ENCODE measurements around the gene TLE1. TPM values are rescaled to one million over a fixed set of nuclear protein-coding genes. Genes with fewer than 3 reads are reported as not detected.

TLE1 gene
- total and polyA plus RNA-seq, 2 experiments from 2014 or later, result 100 to 117 TPM

- Histone ChIP-seq H3K4me1 (ENCODE audit: insufficient read depth) (peaks cover 46% of the 10 kb centered on the region), H3K9me2 (replicated peaks; ENCODE audit: insufficient read depth) (no peaks in the 10 kb centered on the region), H3K9me3 (ENCODE audit: low read depth) (no peaks in the 10 kb centered on the region), H3K4me2 (peak overlapping the region; percentile 83), H4K20me1 (ENCODE audit: insufficient read depth, poor library complexity, severe bottlenecking) (peaks cover 43% of the 10 kb centered on the region), H3K27me3 (no peaks in the 10 kb centered on the region), H3K36me3 (replicated peaks; ENCODE audit: insufficient read depth, low read depth) (peaks cover 5% of the 10 kb centered on the region), H2AFZ (peak overlapping the region; percentile 23), H3K4me3 (peak overlapping the region; percentile 52), H3K27ac (peak overlapping the region; percentile 93), H3K79me2 (peaks cover 63% of the 10 kb centered on the region)
- 3% methylated on average over 42 of the region's 51 CpGs for WGBS (ENCODE audit: low lambda C conversion rate, missing lambda C conversion rate)
- peak; percentile 72 for DNase-seq (ENCODE audit: low spot score)
- TF ChIP-seq EZH2phosphoT487 (IDR thresholded peaks at IDR 0.05; ENCODE audit: low read depth, severe bottlenecking, unreplicated experiment) (no peak), EZH2 (IDR thresholded peaks at IDR 0.05; ENCODE audit: borderline replicate concordance) (no peak), CTCF (IDR thresholded peaks at IDR 0.05; ENCODE audit: poor library complexity) (no peak)
These were observed 1.7 kb downstream of the TLE1 start for GRCh38 chr9:81687521-81688261.

- H3K27ac ChIP-seq, result peak overlapping the region; percentile 93
- H4K20me1 ChIP-seq (ENCODE audit: insufficient read depth, poor library complexity, severe bottlenecking), result peaks cover 52% of the 10 kb centered on the region
- peaks cover 48% of the 10 kb centered on the region for H3K4me1 ChIP-seq (ENCODE audit: insufficient read depth)
- H3K4me2 ChIP-seq, result peak overlapping the region; percentile 83
- H3K36me3 ChIP-seq (replicated peaks; ENCODE audit: insufficient read depth, low read depth), result peaks cover 5% of the 10 kb centered on the region
- TF ChIP-seq EZH2phosphoT487 (IDR thresholded peaks at IDR 0.05; ENCODE audit: low read depth, severe bottlenecking, unreplicated experiment), result no peak
- TF ChIP-seq CTCF (IDR thresholded peaks at IDR 0.05; ENCODE audit: poor library complexity), result peak; percentile 82
- H3K79me2 ChIP-seq, result peaks cover 72% of the 10 kb centered on the region
- H2AFZ ChIP-seq, result peak overlapping the region; percentile 23
- H3K9me2 ChIP-seq (replicated peaks; ENCODE audit: insufficient read depth), result no peaks in the 10 kb centered on the region
- 1% methylated on average over 35 of the region's 36 CpGs for WGBS (ENCODE audit: low lambda C conversion rate, missing lambda C conversion rate)
- peak overlapping the region; percentile 52 for H3K4me3 ChIP-seq
- DNase-seq (ENCODE audit: low spot score), result peak; percentile 93
- no peaks in the 10 kb centered on the region for H3K9me3 ChIP-seq (ENCODE audit: low read depth)
- no peaks in the 10 kb centered on the region for H3K27me3 ChIP-seq
These were observed 2.5 kb downstream of the TLE1 start for GRCh38 chr9:81686614-81687520.

- WGBS (ENCODE audit: low lambda C conversion rate, missing lambda C conversion rate), result 12% methylated on average over 5 of the region's 5 CpGs
- H3K9me3 ChIP-seq (ENCODE audit: low read depth), result no peaks in the 10 kb centered on the region
- H3K4me2 ChIP-seq, result peak overlapping the region; percentile 83
- H3K27me3 ChIP-seq, result no peaks in the 10 kb centered on the region
- H3K36me3 ChIP-seq (replicated peaks; ENCODE audit: insufficient read depth, low read depth), result peaks cover 5% of the 10 kb centered on the region
- H4K20me1 ChIP-seq (ENCODE audit: insufficient read depth, poor library complexity, severe bottlenecking), result peaks cover 60% of the 10 kb centered on the region
- peak overlapping the region; percentile 52 for H3K4me3 ChIP-seq
- TF ChIP-seq CTCF (IDR thresholded peaks at IDR 0.05; ENCODE audit: poor library complexity) (peak; percentile 37), EZH2phosphoT487 (IDR thresholded peaks at IDR 0.05; ENCODE audit: low read depth, severe bottlenecking, unreplicated experiment) (no peak)
- H3K27ac ChIP-seq, result peak overlapping the region; percentile 93
- H2AFZ ChIP-seq, result no peak overlapping the region
- H3K79me2 ChIP-seq, result peaks cover 80% of the 10 kb centered on the region
- DNase-seq (ENCODE audit: low spot score), result peak; percentile 48
- no peaks in the 10 kb centered on the region for H3K9me2 ChIP-seq (replicated peaks; ENCODE audit: insufficient read depth)
- H3K4me1 ChIP-seq (ENCODE audit: insufficient read depth), result peaks cover 43% of the 10 kb centered on the region
These were observed 3.4 kb downstream of the TLE1 start for GRCh38 chr9:81685763-81686613.

Measured in hepatocyte (in vitro differentiated cells).